ENCODE results near the gene ATP10A.
"Not testable (repeated sequence)": the region's sequence is repeated elsewhere in the genome, so short reads cannot be mapped to it uniquely, and the experiment has no call there.

The ATP10A gene

GRCh38 chr15:25880877-25881276, 17.8 kb upstream of the ATP10A start:
- not testable (repeated sequence) for H3K4me1 ChIP-seq (ENCODE audit: insufficient read depth, low read length); H3K27me3 ChIP-seq (ENCODE audit: insufficient read depth, low read length); H3K36me3 ChIP-seq (ENCODE audit: insufficient read depth, low read length); H3K9ac ChIP-seq (ENCODE audit: low read depth, low read length); H3K4me3 ChIP-seq (ENCODE audit: low read length); H3K27ac ChIP-seq (ENCODE audit: low read depth, low read length)
- WGBS: 97% methylated on average over 6 of the region's 6 CpGs
- peaks cover 14% of the 10 kb centered on the region; the same call in 1 of the 2 replicates for H3K9me3 ChIP-seq (ENCODE audit: insufficient read depth, low read depth, low read length)

GRCh38 chr15:25880411-25880810, 17.3 kb upstream of the ATP10A start:
- 93% methylated on average over 1 of the region's 1 CpG for WGBS
- no peak overlapping the region for H3K27ac ChIP-seq (ENCODE audit: low read depth, low read length)
- H3K4me1 ChIP-seq (ENCODE audit: insufficient read depth, low read length): no peaks in the 10 kb centered on the region
- H3K4me3 ChIP-seq (ENCODE audit: low read length): no peak overlapping the region
- H3K9ac ChIP-seq (ENCODE audit: low read depth, low read length): no peak overlapping the region
- H3K9me3 ChIP-seq (ENCODE audit: insufficient read depth, low read depth, low read length): peaks cover 14% of the 10 kb centered on the region; the same call in 1 of the 2 replicates
- H3K27me3 ChIP-seq (ENCODE audit: insufficient read depth, low read length): no peaks in the 10 kb centered on the region
- H3K36me3 ChIP-seq (ENCODE audit: insufficient read depth, low read length): no peaks in the 10 kb centered on the region

GRCh38 chr15:25879438-25879837, 16.3 kb upstream of the ATP10A start:
- peaks cover 14% of the 10 kb centered on the region; the same call in 1 of the 2 replicates for H3K9me3 ChIP-seq (ENCODE audit: insufficient read depth, low read depth, low read length)
- H3K36me3 ChIP-seq (ENCODE audit: insufficient read depth, low read length): no peaks in the 10 kb centered on the region
- no peak overlapping the region for H3K4me3 ChIP-seq (ENCODE audit: low read length)
- H3K27me3 ChIP-seq (ENCODE audit: insufficient read depth, low read length): no peaks in the 10 kb centered on the region
- H3K9ac ChIP-seq (ENCODE audit: low read depth, low read length): no peak overlapping the region
- WGBS: 99% methylated on average over 4 of the region's 4 CpGs
- no peaks in the 10 kb centered on the region for H3K4me1 ChIP-seq (ENCODE audit: insufficient read depth, low read length)
- H3K27ac ChIP-seq (ENCODE audit: low read depth, low read length): no peak overlapping the region

GRCh38 chr15:25877681-25878080, 14.6 kb upstream of the ATP10A start:
- Histone ChIP-seq H3K27me3 (ENCODE audit: insufficient read depth, low read length) (no peaks in the 10 kb centered on the region), H3K9me3 (ENCODE audit: insufficient read depth, low read depth, low read length) (peaks cover 4% of the 10 kb centered on the region; the same call in 1 of the 2 replicates), H3K27ac (ENCODE audit: low read depth, low read length) (no peak overlapping the region), H3K36me3 (ENCODE audit: insufficient read depth, low read length) (no peaks in the 10 kb centered on the region), H3K4me3 (ENCODE audit: low read length) (no peak overlapping the region), H3K9ac (ENCODE audit: low read depth, low read length) (no peak overlapping the region), H3K4me1 (ENCODE audit: insufficient read depth, low read length) (no peaks in the 10 kb centered on the region)
- WGBS: 86% methylated on average over 6 of the region's 7 CpGs

- Histone ChIP-seq H3K9me3 (ENCODE audit: insufficient read depth, low read depth, low read length) (no peaks in the 10 kb centered on the region), H3K27ac (ENCODE audit: low read depth, low read length) (no peak overlapping the region), H3K27me3 (ENCODE audit: insufficient read depth, low read length) (no peaks in the 10 kb centered on the region), H3K9ac (ENCODE audit: low read depth, low read length) (no peak overlapping the region), H3K4me3 (ENCODE audit: low read length) (no peak overlapping the region), H3K4me1 (ENCODE audit: insufficient read depth, low read length) (no peaks in the 10 kb centered on the region), H3K36me3 (ENCODE audit: insufficient read depth, low read length) (no peaks in the 10 kb centered on the region)
- WGBS: 89% methylated on average over 18 of the region's 18 CpGs
These were observed 13.4 kb upstream of the ATP10A start for GRCh38 chr15:25876231-25877140.

GRCh38 chr15:25875566-25875965, 12.4 kb upstream of the ATP10A start:
- Histone ChIP-seq H3K27me3 (ENCODE audit: insufficient read depth, low read length) (no peaks in the 10 kb centered on the region), H3K9ac (ENCODE audit: low read depth, low read length) (no peak overlapping the region), H3K4me1 (ENCODE audit: insufficient read depth, low read length) (no peaks in the 10 kb centered on the region), H3K27ac (ENCODE audit: low read depth, low read length) (no peak overlapping the region), H3K36me3 (ENCODE audit: insufficient read depth, low read length) (no peaks in the 10 kb centered on the region), H3K9me3 (ENCODE audit: insufficient read depth, low read depth, low read length) (no peaks in the 10 kb centered on the region), H3K4me3 (ENCODE audit: low read length) (no peak overlapping the region)
- WGBS: 93% methylated on average over 6 of the region's 7 CpGs

- no peaks in the 10 kb centered on the region for H3K27me3 ChIP-seq (ENCODE audit: insufficient read depth, low read length)
These were observed 11.3 kb upstream of the ATP10A start for GRCh38 chr15:25874379-25874778.

GRCh38 chr15:25871403-25871802, 8.3 kb upstream of the ATP10A start:
- no peaks in the 10 kb centered on the region for H3K9me3 ChIP-seq (ENCODE audit: insufficient read depth, low read depth, low read length)
- H3K36me3 ChIP-seq (ENCODE audit: insufficient read depth, low read length): no peaks in the 10 kb centered on the region
- H3K27me3 ChIP-seq (ENCODE audit: insufficient read depth, low read length): 0 out of 2 replicates have a peak, but pooled peaks cover 2% of the 10 kb centered on the region
- no peak overlapping the region for H3K9ac ChIP-seq (ENCODE audit: low read depth, low read length)
- H3K4me1 ChIP-seq (ENCODE audit: insufficient read depth, low read length): no peaks in the 10 kb centered on the region
- no peak overlapping the region for H3K27ac ChIP-seq (ENCODE audit: low read depth, low read length)
- H3K4me3 ChIP-seq (ENCODE audit: low read length): no peak overlapping the region

More at GRCh38 chr15:25874379-25874778, 11.3 kb upstream of the ATP10A start:
- Histone ChIP-seq H3K4me1 (ENCODE audit: insufficient read depth, low read length) (no peaks in the 10 kb centered on the region), H3K9ac (ENCODE audit: low read depth, low read length) (no peak overlapping the region), H3K27ac (ENCODE audit: low read depth, low read length) (no peak overlapping the region), H3K4me3 (ENCODE audit: low read length) (no peak overlapping the region), H3K36me3 (ENCODE audit: insufficient read depth, low read length) (no peaks in the 10 kb centered on the region), H3K9me3 (ENCODE audit: insufficient read depth, low read depth, low read length) (no peaks in the 10 kb centered on the region)

GRCh38 chr15:25870938-25871337, 7.8 kb upstream of the ATP10A start:
- Histone ChIP-seq H3K4me3 (ENCODE audit: low read length) (no peak overlapping the region), H3K36me3 (ENCODE audit: insufficient read depth, low read length) (no peaks in the 10 kb centered on the region), H3K9ac (ENCODE audit: low read depth, low read length) (no peak overlapping the region), H3K4me1 (ENCODE audit: insufficient read depth, low read length) (no peaks in the 10 kb centered on the region), H3K9me3 (ENCODE audit: insufficient read depth, low read depth, low read length) (no peaks in the 10 kb centered on the region), H3K27me3 (ENCODE audit: insufficient read depth, low read length) (0 out of 2 replicates have a peak, but pooled peaks cover 3% of the 10 kb centered on the region), H3K27ac (ENCODE audit: low read depth, low read length) (no peak overlapping the region)
- no CpG with 5 or more reads among the region's 2 CpGs for WGBS

- H3K4me3 ChIP-seq (ENCODE audit: low read length): no peak overlapping the region
- WGBS: 68% methylated on average over 8 of the region's 8 CpGs
- H3K9ac ChIP-seq (ENCODE audit: low read depth, low read length): no peak overlapping the region
- no peaks in the 10 kb centered on the region for H3K9me3 ChIP-seq (ENCODE audit: insufficient read depth, low read depth, low read length)
- H3K27me3 ChIP-seq (ENCODE audit: insufficient read depth, low read length): peaks cover 13% of the 10 kb centered on the region
- no peak overlapping the region for H3K27ac ChIP-seq (ENCODE audit: low read depth, low read length)
- no peaks in the 10 kb centered on the region for H3K36me3 ChIP-seq (ENCODE audit: insufficient read depth, low read length)
- no peaks in the 10 kb centered on the region for H3K4me1 ChIP-seq (ENCODE audit: insufficient read depth, low read length)
These were observed 6.6 kb upstream of the ATP10A start for GRCh38 chr15:25869701-25870100.

- Histone ChIP-seq H3K27ac (ENCODE audit: low read depth, low read length) (no peak overlapping the region), H3K4me3 (ENCODE audit: low read length) (no peak overlapping the region), H3K36me3 (ENCODE audit: insufficient read depth, low read length) (no peaks in the 10 kb centered on the region), H3K9me3 (ENCODE audit: insufficient read depth, low read depth, low read length) (no peaks in the 10 kb centered on the region), H3K4me1 (ENCODE audit: insufficient read depth, low read length) (peaks cover 4% of the 10 kb centered on the region; the same call in 1 of the 2 replicates), H3K27me3 (ENCODE audit: insufficient read depth, low read length) (peaks cover 40% of the 10 kb centered on the region), H3K9ac (ENCODE audit: low read depth, low read length) (no peak overlapping the region)
- WGBS: 96% methylated on average over 7 of the region's 7 CpGs
These were observed 3.7 kb upstream of the ATP10A start for GRCh38 chr15:25866874-25867273.

All from HUES64 (cell line).